Lower lobe of right lung (tissue), 2 donors: ENCODE results near the gene CHRNA10. TPM values are rescaled to one million over a fixed set of nuclear protein-coding genes. Genes with fewer than 3 reads are reported as not detected.
"Not testable (repeated sequence)": the region's sequence is repeated elsewhere in the genome, so short reads cannot be mapped to it uniquely, and the experiment has no call there.

Source experiments
- ATAC-seq, 2 donors: fragments of 200-7000 bp; cut with Tn5 transposase; one replicate each; pipeline ENCODE4 v1.9.1; 2020 to 2022; ENCODE audit warnings: mild to moderate bottlenecking in 2 of 2, moderate library complexity in 2 of 2
- DNase-seq: peaks from one replicate; pipeline ENCODE4 v3.0.0-alpha.2; 2020
- H3K27ac ChIP-seq: fragments of 200-600 bp; one replicate; pipeline ENCODE4 v1.8.0; 2022
- H3K27me3 ChIP-seq: fragments of 200-600 bp; one replicate; pipeline ENCODE4 v1.8.0; 2022; ENCODE audit warnings: low read depth
- H3K36me3 ChIP-seq: fragments of 200-600 bp; one replicate; pipeline ENCODE4 v1.8.0; 2022; ENCODE audit warnings: mild to moderate bottlenecking
- H3K4me1 ChIP-seq: fragments of 200-600 bp; one replicate; pipeline ENCODE4 v1.8.0; 2022
- H3K4me3 ChIP-seq: fragments of 200-600 bp; one replicate; pipeline ENCODE4 v1.8.0; 2022; ENCODE audit warnings: mild to moderate bottlenecking
- H3K9me3 ChIP-seq: fragments of 200-600 bp; one replicate; pipeline ENCODE4 v1.8.0; 2022
- intact Hi-C: fragments of 100-400 bp; cut with DNase I; formaldehyde crosslinking; loops from one replicate; pipeline ENCODE4 v1.11.0; 2022
- total RNA-seq: library from RNA; stranded (reverse); fragmentation: NEBNext Ultra II Directional; extraction: Animal tissue kit (Norgen Biotek cat#: 25700); gene quantifications from one replicate; pipeline ENCODE4 v1.2.1, GENCODE V29; 2021
- TF ChIP-seq, protein P1 (sequence below): fragments of 200-600 bp; IDR thresholded peaks from one replicate; pipeline ENCODE4 v1.8.0; 2022; ENCODE audit warnings: antibody characterized with exemption, mild to moderate bottlenecking
- donor health status: DM: no; HTN: yes; CAD: no; lungs with severe emphysema.

Gene CHRNA10
- total RNA-seq, 1 donor from 2014 or later, result 1.7 TPM

DNA sequence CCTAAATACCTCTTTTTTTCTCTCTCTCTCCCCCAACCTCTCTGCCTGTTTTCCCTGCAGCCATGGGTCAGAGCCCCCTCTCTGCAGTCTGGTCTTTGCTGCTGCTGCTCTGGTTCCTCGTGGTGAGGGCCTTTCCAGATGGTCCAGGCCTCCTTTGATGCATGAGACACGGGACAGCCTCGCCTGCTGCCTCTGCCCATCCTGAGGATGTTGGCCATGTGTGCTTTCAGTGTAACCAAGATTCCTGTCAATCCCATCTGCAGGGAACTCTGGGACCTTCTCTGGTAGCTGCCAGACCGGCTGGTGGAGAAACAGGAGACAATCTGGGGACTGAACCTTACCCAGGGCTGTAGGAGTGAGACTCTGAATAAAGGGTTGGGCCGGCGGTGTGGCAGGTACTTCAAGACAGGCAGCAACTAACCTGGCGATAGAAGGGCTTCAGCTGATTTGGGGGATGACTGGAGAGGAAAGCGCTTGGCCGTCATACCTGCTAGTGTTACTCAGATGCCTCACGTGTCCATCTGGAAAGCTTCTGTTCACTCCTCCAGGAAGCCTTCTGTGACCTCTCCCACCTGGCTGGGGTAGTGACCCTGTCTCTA, 7.1 kb downstream of the CHRNA10 start:
- peaks cover 40% of the 10 kb centered on the region for H3K36me3 ChIP-seq
- DNase-seq (no peak), ATAC-seq (no peak)
- no peak overlapping the region for H3K27ac ChIP-seq
- H3K27me3 ChIP-seq, result no peaks in the 10 kb centered on the region
- H3K4me3 ChIP-seq, result no peak overlapping the region
- TF ChIP-seq, protein P1, sequence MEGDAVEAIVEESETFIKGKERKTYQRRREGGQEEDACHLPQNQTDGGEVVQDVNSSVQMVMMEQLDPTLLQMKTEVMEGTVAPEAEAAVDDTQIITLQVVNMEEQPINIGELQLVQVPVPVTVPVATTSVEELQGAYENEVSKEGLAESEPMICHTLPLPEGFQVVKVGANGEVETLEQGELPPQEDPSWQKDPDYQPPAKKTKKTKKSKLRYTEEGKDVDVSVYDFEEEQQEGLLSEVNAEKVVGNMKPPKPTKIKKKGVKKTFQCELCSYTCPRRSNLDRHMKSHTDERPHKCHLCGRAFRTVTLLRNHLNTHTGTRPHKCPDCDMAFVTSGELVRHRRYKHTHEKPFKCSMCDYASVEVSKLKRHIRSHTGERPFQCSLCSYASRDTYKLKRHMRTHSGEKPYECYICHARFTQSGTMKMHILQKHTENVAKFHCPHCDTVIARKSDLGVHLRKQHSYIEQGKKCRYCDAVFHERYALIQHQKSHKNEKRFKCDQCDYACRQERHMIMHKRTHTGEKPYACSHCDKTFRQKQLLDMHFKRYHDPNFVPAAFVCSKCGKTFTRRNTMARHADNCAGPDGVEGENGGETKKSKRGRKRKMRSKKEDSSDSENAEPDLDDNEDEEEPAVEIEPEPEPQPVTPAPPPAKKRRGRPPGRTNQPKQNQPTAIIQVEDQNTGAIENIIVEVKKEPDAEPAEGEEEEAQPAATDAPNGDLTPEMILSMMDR, result no peak
- H3K4me1 ChIP-seq, result no peaks in the 10 kb centered on the region
- intact Hi-C loops, result no loop called here
- H3K9me3 ChIP-seq, result no peaks in the 10 kb centered on the region

DNA sequence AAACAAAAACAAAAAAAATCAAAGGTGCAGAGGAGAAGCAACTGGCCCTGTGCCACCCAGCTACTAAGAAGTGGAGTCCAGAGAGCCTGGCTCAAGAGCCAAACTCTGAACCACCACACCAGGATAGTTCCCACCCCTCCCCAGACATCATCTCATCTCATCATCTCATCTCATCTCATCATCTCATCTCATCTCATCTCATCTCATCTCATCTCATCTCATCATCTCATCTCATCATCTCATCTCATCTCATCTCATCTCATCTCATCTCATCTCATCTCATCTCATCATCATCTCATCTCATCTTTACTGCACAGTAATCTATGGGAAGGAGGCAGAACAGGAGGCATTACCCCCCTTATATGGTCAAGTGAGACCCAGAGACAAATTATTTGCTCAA, 8.3 kb downstream of the CHRNA10 start:
- intact Hi-C loops, result no loop called here
- TF ChIP-seq, protein P1, result no peak
- no peaks in the 10 kb centered on the region for H3K4me1 ChIP-seq

GRCh38 chr11:3660960-3661359, 10.2 kb downstream of the CHRNA10 start:
- ATAC-seq (no peak), DNase-seq (no peak)
- Histone ChIP-seq H3K27ac (no peak overlapping the region), H3K27me3 (no peaks in the 10 kb centered on the region), H3K4me1 (no peaks in the 10 kb centered on the region), H3K36me3 (peaks cover 15% of the 10 kb centered on the region), H3K4me3 (no peak overlapping the region), H3K9me3 (no peaks in the 10 kb centered on the region)
- intact Hi-C loops, result no loop called here
- TF ChIP-seq, protein P1, result no peak

More for the DNA sequence above, 8.3 kb downstream of the CHRNA10 start:
- ATAC-seq (no peak), DNase-seq (no peak)
- Histone ChIP-seq H3K4me3 (no peak overlapping the region), H3K36me3 (peaks cover 33% of the 10 kb centered on the region), H3K27ac (no peak overlapping the region), H3K9me3 (no peaks in the 10 kb centered on the region), H3K27me3 (no peaks in the 10 kb centered on the region)

- Histone ChIP-seq H3K4me1 (no peaks in the 10 kb centered on the region), H3K36me3 (peaks cover 5% of the 10 kb centered on the region), H3K27ac (no peak overlapping the region), H3K27me3 (no peaks in the 10 kb centered on the region), H3K4me3 (no peak overlapping the region), H3K9me3 (no peaks in the 10 kb centered on the region)
- DNase-seq (no peak), ATAC-seq (peak; percentile 16 to 18)
- TF ChIP-seq, protein P1, result no peak
- intact Hi-C loops, result no loop called here
Observed at GRCh38 chr11:3659595-3660515, 11.3 kb downstream of the CHRNA10 start.

GRCh38 chr11:3658252-3658651, 12.9 kb downstream of the CHRNA10 start:
- Histone ChIP-seq H3K27me3 (no peaks in the 10 kb centered on the region), H3K4me1 (no peaks in the 10 kb centered on the region), H3K36me3 (no peaks in the 10 kb centered on the region), H3K9me3 (no peaks in the 10 kb centered on the region), H3K4me3 (no peak overlapping the region), H3K27ac (no peak overlapping the region)
- TF ChIP-seq, protein P1, result no peak
- intact Hi-C loops, result no loop called here
- DNase-seq, result no peak
- no peak for ATAC-seq

- H3K9me3 ChIP-seq, DNase-seq, H3K36me3 ChIP-seq, ATAC-seq, H3K27ac ChIP-seq, H3K4me3 ChIP-seq, H3K27me3 ChIP-seq, intact Hi-C loops, H3K4me1 ChIP-seq: not testable (repeated sequence)
Observed at GRCh38 chr11:3657331-3657730, 13.9 kb downstream of the CHRNA10 start.
